Cardiac muscle cell (in vitro differentiated cells and primary cell): Measurements from ENCODE around the gene PNMA6F. TPM values are rescaled to one million over a fixed set of nuclear protein-coding genes. Genes with fewer than 3 reads are reported as not detected.

Experiments used
- DNase-seq, 2 donors: peaks; one replicate each; pipeline versions ENCODE4 v3.0.0 to v3.0.0-alpha.2; 2010 to 2017; ENCODE audit warnings: low read depth in 1 of 2, low spot score in 1 of 2
- H3K27ac ChIP-seq: fragments of 200-600 bp; sonication (generic); 2 replicates; pipeline ENCODE4 v1.5.1; 2016
- H3K27me3 ChIP-seq: fragments of 200-600 bp; sonication (generic); 2 replicates; pipeline ENCODE4 v1.6.0; 2016; ENCODE audit warnings: control low read depth
- H3K36me3 ChIP-seq: fragments of 200-600 bp; sonication (generic); 2 replicates; pipeline ENCODE4 v1.5.1; 2016; ENCODE audit warnings: control low read depth
- H3K4me1 ChIP-seq: fragments of 200-600 bp; sonication (generic); 2 replicates; pipeline ENCODE4 v1.8.1; 2017; ENCODE audit warnings: low read depth, mild to moderate bottlenecking, mixed run types
- H3K4me3 ChIP-seq: fragments of 200-600 bp; sonication (generic); 2 replicates; pipeline ENCODE4 v1.5.1; 2016; ENCODE audit warnings: mild to moderate bottlenecking
- H3K9me3 ChIP-seq: fragments of 200-600 bp; sonication (generic); 2 replicates; pipeline ENCODE4 v1.5.1; 2017; ENCODE audit warnings: low read depth, mild to moderate bottlenecking, control low read depth
- polyA plus RNA-seq: library from polyadenylated mRNA; unstranded; fragments of >200 nt; fragmentation: Nextera tagmentation; extraction: Ambion mirVana; gene quantifications from 2 replicates; pipeline ENCODE4 v1.2.1, GENCODE V29; 2016
- total RNA-seq: library from RNA; depleted of rRNA; stranded (reverse); fragments of >200 nt; gene quantifications from 2 replicates; pipeline ENCODE4 v1.2.3, GENCODE V29; 2016
- TF ChIP-seq, protein P1 (sequence below): IDR thresholded peaks from 2 replicates; pipeline ENCODE4 v1.5.1; 2012; ENCODE audit warnings: low read depth, mild to moderate bottlenecking, low read length

PNMA6F gene
- total RNA-seq (not detected in 2 replicates), polyA plus RNA-seq (not detected in 2 replicates)

DNA sequence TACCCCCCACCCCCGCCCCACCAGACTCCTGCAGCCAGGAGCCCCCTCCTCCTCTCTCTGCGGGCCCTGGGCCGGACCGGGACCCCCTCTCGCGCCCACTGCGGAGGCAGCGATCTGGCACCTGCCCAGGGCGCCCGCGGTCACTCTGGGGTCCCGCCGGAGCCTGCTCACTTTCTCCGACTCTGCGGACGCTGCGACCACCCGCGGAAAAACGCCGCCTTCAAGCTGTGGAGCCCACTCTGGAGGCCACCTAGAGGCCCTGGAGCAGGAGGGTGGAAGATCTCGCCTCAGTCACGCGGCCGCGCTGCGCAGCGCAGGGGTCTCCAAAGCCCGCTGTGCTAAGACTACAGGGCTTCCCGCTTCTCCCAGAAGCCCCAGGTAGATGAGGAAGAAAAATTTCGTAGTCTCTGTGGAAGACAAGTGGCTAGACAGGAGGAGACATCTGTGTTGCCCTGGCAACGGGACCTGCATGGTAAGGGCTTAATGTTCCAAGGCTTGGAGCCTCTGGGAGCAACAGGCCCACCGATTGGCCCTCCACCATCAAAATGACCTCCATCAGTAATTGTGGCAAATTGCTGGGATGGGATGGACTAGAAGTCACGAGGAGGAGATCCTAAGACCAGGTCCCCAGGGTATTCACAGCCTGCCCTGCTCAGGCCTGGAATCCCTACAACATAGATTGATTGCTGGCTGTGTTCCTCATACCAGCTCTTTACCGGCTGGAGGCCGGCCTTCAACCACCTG lies at the start of gene PNMA6F:
Gene PNMA6F (minus strand): TSS at position 387 of the 744 bp plus-strand sequence. CDS start 1,093 bp downstream, outside the sequence.
- TF ChIP-seq, protein P1, sequence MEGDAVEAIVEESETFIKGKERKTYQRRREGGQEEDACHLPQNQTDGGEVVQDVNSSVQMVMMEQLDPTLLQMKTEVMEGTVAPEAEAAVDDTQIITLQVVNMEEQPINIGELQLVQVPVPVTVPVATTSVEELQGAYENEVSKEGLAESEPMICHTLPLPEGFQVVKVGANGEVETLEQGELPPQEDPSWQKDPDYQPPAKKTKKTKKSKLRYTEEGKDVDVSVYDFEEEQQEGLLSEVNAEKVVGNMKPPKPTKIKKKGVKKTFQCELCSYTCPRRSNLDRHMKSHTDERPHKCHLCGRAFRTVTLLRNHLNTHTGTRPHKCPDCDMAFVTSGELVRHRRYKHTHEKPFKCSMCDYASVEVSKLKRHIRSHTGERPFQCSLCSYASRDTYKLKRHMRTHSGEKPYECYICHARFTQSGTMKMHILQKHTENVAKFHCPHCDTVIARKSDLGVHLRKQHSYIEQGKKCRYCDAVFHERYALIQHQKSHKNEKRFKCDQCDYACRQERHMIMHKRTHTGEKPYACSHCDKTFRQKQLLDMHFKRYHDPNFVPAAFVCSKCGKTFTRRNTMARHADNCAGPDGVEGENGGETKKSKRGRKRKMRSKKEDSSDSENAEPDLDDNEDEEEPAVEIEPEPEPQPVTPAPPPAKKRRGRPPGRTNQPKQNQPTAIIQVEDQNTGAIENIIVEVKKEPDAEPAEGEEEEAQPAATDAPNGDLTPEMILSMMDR, result no peak
- Histone ChIP-seq H3K4me1 (no peaks in the 10 kb centered on the region), H3K27me3 (peaks cover 27% of the 10 kb centered on the region), H3K9me3 (no peaks in the 10 kb centered on the region), H3K4me3 (no peak within 1 kb of the TSS), H3K27ac (no peak within 1 kb of the TSS), H3K36me3 (no peaks in the 10 kb centered on the region)
- DNase-seq, result no peak

DNA sequence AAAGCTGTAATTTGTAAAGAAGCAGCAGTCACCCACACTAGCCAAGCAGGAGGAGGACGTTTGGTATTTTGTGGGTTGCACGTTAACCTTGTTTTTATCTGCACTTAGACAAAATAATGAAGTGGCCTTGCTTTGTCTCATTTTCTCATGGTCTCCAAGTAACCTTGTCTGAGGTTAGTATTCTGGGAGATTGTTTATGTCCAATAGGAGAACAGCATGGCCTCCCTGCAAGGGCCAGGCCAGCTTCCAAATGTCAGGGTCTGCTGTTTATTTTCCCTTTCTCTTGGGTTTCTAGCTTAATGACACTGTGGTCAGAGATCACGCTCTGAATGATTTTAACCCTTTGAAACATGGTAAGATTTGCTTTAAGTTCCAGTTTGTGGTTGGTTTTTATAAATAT lies 49.7 kb upstream of the PNMA6F start:
- Histone ChIP-seq H3K4me1 (no peaks in the 10 kb centered on the region), H3K4me3 (no peak overlapping the region), H3K27me3 (no peaks in the 10 kb centered on the region), H3K9me3 (no peaks in the 10 kb centered on the region), H3K27ac (no peak overlapping the region), H3K36me3 (no peaks in the 10 kb centered on the region)
- TF ChIP-seq, protein P1, result no peak
- no peak for DNase-seq

DNA sequence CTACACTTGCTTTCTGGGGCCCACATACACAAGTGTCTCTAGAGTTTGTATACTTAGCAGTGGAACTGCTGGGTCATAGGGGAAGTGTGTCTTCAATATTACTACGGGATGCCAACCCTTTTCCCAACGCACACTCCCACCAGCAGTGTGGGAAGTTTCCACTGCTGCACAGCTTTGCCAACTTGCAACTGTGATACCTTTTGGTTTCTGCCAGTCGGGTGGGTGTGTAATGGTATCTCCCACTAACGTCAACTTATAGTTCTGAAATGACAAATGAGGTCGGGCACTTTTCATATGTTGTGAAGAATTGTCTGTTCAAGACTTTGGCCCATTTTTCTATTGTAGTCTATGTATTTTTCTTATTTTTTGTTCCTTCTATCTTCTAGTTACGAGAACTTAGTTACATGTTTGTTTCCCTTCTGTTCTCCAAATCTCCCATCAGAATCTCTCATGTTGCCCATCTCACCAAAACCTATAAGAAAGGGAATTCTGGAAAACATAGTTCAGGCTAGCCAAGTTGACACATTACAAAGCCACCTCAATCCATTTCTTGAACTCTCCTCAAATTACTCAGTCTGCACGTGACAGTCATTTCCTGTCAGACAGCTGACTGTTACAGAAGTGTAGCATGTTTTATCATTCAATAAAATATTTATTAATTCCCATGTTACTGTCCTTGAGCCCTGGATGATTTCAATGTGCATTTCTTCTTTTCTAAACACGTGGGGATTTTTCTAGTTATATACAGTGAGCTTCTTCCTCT lies 48.9 kb upstream of the PNMA6F start:
- Histone ChIP-seq H3K4me1 (no peaks in the 10 kb centered on the region), H3K4me3 (no peak overlapping the region), H3K36me3 (no peaks in the 10 kb centered on the region), H3K27me3 (peaks cover 1% of the 10 kb centered on the region), H3K27ac (no peak overlapping the region), H3K9me3 (no peaks in the 10 kb centered on the region)
- DNase-seq, result no peak
- TF ChIP-seq, protein P1, result no peak

DNA sequence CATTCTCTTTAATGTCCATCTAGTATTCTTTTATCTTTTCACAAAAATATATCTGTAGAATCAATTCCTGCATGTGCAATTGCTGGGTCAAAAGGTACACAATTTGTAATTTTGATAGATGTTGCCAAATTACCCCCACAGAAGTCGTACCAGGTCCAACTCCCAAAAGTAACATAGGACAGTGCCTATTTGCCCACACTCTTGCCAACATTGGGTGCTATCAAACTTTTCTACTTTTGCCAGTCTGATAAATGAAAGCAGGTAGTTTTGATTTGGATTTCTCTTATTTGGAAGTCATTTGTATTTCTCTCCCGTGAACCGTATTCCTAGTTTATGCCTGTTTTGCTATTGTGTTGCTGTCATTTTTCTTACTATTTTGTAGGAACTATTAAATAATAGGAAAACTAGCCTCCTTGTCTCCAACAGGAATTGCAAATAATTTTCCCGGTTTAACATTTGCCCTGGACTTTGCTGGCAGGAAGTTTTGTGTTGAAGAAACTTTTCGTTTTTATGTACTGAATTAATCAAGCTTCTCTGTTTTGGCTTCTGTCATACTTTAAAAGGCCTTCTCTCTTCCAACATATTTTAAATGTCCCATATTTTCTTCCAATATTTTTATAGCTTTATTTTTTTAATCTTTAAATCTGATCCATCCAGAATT lies 45.4 kb upstream of the PNMA6F start:
- TF ChIP-seq, protein P1, result no peak
- no peaks in the 10 kb centered on the region for H3K4me1 ChIP-seq
- H3K4me3 ChIP-seq, result no peak overlapping the region
- no peak for DNase-seq
- no peak overlapping the region for H3K27ac ChIP-seq
- peaks cover 2% of the 10 kb centered on the region for H3K27me3 ChIP-seq
- no peaks in the 10 kb centered on the region for H3K36me3 ChIP-seq
- H3K9me3 ChIP-seq, result no peaks in the 10 kb centered on the region

DNA sequence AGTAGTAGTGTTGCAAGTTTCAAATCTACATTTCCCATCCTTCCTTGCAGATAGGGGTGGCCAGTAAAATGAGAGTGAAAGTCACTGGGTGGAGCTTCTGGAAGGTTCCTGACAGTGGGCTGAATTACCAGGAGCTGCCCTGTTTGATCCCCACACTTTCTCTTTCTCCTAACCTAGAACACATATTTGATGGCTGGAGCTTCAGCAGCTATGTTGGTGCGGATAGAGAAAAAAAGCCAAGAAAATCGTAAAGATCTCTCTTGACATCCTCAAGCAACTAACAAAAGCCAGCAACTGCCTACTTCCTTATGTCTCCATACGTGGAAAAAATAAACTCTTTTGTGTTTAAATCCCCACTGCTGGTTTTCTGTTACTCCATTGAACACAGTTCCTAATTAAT lies 44.6 kb upstream of the PNMA6F start:
- Histone ChIP-seq H3K27ac (no peak overlapping the region), H3K36me3 (no peaks in the 10 kb centered on the region), H3K27me3 (peaks cover 2% of the 10 kb centered on the region), H3K9me3 (no peaks in the 10 kb centered on the region), H3K4me1 (no peaks in the 10 kb centered on the region), H3K4me3 (no peak overlapping the region)
- no peak for DNase-seq
- TF ChIP-seq, protein P1, result no peak
